ENCODE results near the gene SOX5.
"Not testable (repeated sequence)": the region's sequence is repeated elsewhere in the genome, so short reads cannot be mapped to it uniquely, and the experiment has no call there.

The SOX5 gene

DNA sequence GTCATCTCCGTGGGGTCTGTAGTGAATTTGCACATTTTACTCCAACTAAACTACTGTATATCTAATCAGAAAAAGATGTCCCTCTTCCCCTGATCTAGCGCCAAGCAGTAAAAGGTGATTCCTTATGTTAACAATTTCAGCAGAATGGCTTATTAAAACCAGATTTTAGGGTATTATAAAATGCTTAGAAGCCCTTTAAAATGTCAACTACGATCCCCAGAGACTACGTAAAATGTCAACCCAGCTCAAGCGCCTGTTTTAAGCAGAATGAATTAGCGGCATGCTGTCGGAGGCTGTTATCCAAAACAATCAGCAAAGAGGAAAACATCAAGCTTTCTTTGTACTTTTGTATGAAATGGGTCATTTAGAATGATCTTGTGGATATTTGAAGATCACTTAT lies 408.9 kb downstream of the SOX5 start:
- no peak for DNase-seq (ENCODE audit: low spot score)

DNA sequence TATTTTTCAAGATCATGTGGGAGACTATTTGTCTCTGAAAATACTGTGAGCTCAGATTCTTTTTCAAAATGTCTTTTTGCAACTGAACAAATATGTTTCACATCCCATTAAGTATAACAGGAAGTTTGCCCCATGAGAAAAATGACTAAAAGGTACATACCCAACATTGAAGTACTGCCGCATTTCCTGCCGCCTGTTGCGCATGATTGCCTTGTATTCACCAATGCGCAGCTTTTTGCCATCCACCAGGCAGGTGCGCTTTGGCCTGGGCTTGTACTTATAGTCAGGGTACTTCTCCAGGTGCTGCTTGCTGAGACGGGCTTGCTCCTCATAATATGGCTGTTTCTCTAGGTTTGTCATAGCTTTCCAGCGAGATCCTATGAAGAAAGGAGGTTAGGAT lies 413.2 kb downstream of the SOX5 start:
- no peak for DNase-seq (ENCODE audit: low spot score)

- DNase-seq (ENCODE audit: low spot score): no peak
These were observed 414.0 kb downstream of the SOX5 start for GRCh38 chr12:23535441-23535840.

GRCh38 chr12:23534196-23534595 lies 415.3 kb downstream of the SOX5 start:
- DNase-seq (ENCODE audit: low spot score): no peak

- no peak for DNase-seq (ENCODE audit: low spot score)
These were observed 415.8 kb downstream of the SOX5 start for GRCh38 chr12:23533699-23534098.

DNA sequence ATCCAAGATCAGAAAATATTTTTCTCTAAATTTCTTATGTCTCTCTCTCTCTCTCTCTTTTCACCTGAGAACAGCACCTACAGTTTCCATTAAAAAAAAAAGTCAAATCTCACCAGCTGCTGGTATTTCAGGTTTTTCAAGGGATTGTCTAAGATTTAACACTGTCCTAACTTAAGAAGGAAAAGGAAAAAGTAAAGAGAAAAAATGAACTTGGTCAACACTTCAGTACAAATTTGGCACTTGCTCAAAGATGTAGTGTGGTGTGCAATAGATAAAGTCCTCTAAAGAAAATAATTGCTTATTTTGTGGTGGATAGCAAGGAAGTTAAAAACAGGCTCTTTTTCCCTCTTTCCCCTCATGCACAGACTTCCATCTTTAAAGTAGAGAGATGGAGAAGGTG lies 416.2 kb downstream of the SOX5 start:
- no peak for DNase-seq (ENCODE audit: low spot score)

DNA sequence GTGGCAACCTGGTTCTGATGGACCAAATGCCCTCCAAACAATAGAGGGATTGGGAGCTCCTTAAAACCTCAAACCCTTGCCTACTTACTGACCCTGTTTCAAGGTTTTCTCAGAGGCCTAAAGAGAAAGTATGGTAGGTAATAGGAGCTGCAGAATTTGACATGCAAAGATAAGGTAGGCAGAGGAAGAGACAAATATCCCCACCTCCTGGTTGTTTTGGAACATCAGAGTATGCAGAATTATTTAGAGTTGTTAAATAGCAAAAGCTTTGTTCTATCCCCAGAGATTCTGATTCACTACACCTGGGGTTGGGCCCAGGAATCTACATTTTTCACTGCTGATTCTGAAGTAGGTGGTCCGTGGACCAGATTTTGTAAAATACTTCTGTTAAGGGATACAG lies 421.2 kb downstream of the SOX5 start:
- DNase-seq (ENCODE audit: low spot score): no peak

- DNase-seq (ENCODE audit: low spot score): no peak
These were observed 423.9 kb downstream of the SOX5 start for GRCh38 chr12:23525450-23526072.

DNA sequence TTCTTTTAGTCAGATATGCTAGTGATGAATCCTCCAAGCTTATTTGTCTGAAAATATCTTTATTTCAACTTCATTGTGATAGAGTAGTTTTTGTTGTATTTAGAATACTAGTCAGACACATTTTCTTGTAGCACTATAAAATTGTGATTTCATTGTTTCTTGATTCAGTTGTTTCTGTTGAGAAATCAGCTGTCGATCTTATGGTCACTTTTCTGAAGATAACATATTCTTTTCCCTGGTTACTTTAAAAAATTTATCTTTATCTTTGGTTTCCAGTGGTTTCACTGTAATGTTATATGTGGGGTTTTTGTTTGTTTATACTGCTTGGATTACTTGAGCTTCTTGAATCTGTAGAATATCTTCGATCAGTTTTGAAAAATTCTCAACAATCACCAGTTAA lies 426.1 kb downstream of the SOX5 start:
- DNase-seq (ENCODE audit: low spot score): no peak

- not testable (repeated sequence) for DNase-seq (ENCODE audit: low spot score)
These were observed 430.0 kb downstream of the SOX5 start for GRCh38 chr12:23519444-23519843.

DNA sequence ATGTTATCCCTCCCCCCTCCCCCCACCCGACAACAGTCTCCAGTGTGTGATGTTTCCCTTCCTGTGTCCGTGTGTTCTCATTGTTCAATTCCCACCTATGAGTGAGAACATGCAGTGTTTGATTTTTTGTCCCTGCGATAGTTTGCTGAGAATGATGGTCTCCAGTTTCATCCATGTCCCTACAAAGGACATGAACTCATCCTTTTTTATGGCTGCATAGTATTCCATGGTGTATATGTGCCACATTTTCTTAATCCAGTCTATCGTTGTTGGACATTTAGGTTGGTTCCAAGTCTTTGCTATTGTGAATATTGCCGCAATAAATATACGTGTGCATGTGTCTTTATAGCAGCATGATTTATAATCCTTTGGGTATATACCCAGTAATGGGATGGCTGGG lies 433.7 kb downstream of the SOX5 start:
- not testable (repeated sequence) for DNase-seq (ENCODE audit: low spot score)

GRCh38 chr12:23510484-23510883 lies 439.0 kb downstream of the SOX5 start:
- no peak for DNase-seq (ENCODE audit: low spot score)

DNA sequence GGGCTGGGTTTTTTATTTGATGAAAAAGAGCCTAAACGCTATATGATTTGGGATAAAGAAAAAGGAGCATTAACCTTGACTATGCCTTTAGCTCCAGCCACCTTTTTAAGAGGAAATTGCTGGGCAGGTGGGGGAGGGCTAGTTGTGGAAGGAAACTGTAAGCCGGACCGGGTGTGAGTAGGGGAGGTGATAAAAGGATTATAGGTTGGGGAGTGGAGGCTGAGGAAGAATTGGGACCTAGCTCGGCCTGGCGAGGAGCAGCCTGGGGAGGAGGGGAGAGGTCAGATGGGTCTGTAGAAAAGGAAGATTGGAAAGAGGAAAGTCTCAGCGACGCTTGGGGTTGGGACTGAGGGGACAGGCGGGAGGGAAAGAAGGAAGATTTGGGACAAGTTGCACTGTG lies 439.6 kb downstream of the SOX5 start:
- not testable (repeated sequence) for DNase-seq (ENCODE audit: low spot score)

DNA sequence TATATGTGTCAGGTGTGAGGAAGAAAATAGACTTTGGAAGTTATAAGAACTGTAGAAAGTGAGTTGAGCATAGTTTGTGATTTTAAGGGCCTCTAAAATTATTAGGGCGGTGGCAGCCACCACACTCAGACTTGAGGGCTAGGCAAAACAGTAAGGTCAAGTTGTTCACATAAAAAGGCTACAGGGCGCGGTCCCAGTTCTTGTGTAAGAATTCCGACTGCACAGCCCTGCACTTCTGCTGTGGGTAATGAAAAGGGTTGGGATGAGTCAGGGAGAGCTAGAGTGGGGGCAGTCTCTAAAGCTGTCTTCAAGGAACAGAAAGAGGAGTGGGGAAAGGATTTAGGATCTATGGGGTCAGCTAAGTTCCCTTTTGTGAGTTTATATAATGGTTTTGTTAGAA lies 441.7 kb downstream of the SOX5 start:
- not testable (repeated sequence) for DNase-seq (ENCODE audit: low spot score)

GRCh38 chr12:23505736-23506135 lies 443.7 kb downstream of the SOX5 start:
- DNase-seq (ENCODE audit: low spot score): not testable (repeated sequence)

GRCh38 chr12:23504641-23505399 lies 444.6 kb downstream of the SOX5 start:
- no peak for DNase-seq (ENCODE audit: low spot score)

DNA sequence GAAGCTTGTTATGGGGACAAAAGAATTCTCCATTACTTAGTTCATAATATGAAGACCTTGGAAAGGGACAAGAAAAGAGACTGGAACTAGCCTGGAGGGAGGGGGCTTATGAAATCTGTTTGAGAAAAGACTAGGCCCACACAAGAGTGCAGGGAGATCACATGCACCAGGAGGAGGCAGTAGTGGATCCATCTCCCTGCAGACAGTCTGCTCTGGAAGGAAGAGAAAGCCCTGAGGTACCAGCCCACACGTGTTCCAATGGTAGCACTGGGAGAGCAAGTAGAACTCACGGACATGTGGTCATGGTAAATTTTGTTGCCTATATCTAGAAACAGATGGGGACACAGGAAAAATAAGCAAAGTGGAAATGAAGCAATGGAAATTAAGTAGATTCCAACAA lies 445.4 kb downstream of the SOX5 start:
- no peak for DNase-seq (ENCODE audit: low spot score)

DNA sequence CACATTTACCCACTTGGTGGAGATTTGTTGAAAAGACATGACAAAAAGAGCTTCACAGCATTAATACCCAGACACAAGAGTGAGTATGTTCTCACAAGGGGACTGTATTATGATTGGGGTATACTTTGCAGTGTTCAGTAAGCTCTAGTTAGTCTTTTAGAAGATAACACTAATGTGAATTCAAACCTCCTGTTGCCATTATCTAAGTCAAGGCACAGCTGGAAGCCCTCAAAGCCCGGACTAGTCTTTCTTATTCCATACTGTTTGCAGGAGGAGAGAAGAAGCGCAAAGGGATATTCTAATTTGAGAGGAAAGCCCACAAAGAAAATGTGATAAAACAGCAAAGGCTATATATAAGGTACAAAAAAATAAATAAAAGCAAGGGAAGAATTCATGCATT lies 445.9 kb downstream of the SOX5 start:
- DNase-seq (ENCODE audit: low spot score): no peak

DNA sequence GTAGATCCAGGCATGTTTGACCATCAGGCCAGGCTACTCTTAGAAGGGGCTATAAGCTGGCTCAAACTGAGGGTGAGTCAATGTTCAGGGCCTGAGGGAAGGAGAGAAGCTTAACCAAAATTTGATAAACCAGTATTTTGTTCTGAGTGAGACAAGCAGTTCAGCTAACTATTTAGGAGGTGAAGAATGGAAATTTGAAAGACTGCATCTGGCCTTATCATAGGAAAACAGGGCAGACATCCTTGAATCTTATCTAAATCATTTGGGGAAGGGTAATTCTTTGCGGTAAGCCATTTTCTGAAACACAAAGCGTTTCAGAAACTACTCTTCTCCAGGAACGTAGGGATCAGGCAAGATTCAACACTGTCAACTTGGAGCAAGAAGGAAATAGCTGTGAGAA lies 447.2 kb downstream of the SOX5 start:
- no peak for DNase-seq (ENCODE audit: low spot score)

DNA sequence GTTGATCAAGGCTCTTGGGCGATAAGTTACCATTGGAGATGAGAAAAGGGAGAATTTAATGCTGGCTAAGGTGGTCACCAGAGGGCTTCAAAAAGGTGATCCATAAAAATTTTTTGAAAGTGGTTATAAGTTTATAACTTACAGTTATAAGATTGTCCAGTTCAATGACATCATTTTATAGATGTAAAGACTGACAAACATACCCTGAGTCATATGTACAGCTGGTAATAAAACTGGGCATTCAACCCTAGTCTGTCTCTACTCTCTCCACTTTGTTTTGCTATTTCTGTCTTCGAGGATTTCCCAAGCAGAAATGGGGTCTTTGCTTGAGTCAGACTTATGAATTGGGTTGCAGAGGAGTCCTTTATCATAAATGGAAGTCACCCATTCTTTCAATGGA lies 454.0 kb downstream of the SOX5 start:
- DNase-seq (ENCODE audit: low spot score): no peak

DNA sequence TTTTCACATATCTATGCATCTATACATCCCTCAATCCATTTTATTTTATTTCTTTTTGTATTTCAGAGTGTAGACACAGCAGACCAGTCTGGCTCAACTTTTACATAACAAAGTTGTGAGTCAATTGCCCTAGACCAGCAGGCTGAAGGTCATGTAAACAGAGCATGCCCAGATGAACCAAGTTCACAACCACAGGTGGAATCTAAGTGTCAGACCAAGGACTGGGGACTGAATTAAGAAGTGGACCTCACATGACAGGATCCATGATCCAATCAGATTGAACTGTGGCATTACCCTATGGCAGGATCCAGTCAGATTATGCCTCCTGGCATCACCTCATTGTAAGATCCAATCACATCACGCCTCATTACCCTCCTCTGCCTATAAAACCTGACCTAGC lies 455.8 kb downstream of the SOX5 start:
- DNase-seq (ENCODE audit: low spot score): no peak

DNA sequence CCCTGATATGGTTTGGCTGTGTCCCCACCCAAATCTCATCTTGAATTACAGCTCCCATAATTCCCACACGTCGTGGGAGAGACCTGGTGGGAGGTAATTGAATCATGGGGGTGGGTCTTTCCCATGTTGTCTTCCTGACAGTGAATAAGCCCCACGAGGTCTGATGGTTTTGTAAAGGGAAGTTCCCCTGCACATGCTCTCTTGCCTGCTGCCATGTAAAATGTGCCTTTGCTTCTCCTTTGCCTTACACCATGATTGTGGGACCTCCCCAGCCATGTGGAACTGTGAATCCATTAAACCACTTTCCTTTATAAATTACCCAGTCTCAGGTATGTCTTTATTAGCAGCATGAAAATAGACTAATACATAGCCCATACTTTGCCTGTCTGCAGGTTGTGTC lies 458.4 kb downstream of the SOX5 start:
- DNase-seq (ENCODE audit: low spot score): not testable (repeated sequence)

DNA sequence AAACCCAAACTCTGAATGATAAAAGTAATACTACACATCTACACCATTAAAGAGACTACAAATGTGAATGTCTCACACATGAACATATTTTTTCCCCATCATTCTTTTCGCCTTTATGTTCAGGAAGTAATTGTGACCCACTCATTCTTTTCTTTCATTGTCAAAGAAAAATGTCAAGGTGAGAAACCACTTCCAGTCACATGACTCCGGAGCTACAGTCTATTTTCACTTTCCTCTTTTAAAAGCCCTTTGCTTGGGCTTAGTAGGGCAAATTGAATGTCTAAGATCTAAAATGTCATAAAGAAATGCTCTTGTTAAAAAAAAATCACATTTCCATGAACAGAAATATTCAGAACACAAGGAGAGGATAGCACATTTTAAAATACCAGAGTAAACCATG lies 461.3 kb downstream of the SOX5 start:
- DNase-seq (ENCODE audit: low spot score): no peak

DNA sequence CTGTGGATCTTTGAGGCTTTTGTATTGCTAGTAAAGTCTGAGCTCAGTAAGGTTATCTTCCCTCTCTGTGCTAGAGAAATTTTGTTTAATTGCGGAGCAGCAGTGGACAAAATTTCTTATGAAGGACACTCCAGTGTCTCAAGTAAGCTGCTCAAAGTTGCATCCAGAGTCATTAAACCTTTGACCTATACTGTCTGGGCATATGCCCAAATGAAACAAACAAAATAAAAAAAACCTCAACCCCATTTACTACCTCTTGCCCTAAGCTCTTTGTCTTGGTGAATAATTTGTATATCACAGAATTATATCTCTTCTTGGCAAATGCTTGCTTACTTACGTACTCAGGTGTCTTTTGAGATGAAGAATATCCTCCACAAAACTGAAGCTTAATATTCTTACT lies 465.2 kb downstream of the SOX5 start:
- DNase-seq (ENCODE audit: low spot score): no peak
